HL-60/S4 treated with retinoic acid at 250 ng/mL for 4 days and 3 days (cell line): ENCODE measurements around the gene KRTAP10-1.

Source experiments
- in situ Hi-C: fragments of 300-500 bp; cut with MboI; formaldehyde crosslinking; loops from 2 replicates; pipeline ENCODE4 v1.7.0; 2022; ENCODE audit warnings: low sequenced_read_pairs

Gene KRTAP10-1

DNA sequence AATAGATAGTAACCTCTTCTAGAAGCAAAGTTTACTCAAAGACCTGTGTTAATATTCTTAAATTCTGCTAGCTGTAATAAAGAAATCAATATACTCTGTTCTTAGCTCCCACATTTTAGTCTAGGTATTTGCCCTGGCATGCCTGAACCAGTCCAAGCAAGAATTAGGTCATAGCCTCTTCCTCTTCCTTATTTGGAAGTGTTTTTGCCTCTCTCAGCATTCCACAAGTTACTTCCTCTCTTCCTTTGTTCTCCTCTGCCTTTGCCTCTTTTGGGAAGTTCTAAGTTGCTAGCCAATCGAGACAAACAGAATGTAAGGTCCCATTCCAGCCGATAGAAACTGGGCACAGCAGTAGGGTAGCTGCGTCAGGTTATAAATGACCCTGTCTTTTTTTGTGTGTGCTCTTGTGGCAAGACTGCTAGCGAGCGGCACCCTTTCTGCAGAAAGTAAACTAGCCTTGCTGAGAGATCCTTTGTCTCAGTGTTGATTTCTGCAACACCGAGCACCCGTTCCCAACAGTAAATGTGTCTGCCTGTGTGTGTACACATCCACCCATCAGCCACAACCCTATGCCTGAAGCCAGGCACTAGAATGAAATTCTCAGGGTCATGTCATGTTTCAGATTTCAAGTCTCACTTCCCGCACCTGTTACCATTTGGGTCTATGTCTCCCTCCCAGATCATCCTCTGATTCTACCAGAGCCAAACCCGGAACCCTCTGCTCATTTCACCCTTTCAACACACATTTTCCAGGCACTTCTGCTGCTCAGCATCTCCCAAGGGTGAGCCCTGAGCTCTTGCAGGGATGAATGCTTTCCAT lies 47.2 kb downstream of the KRTAP10-1 start:
- in situ Hi-C loops: no loop called here

DNA sequence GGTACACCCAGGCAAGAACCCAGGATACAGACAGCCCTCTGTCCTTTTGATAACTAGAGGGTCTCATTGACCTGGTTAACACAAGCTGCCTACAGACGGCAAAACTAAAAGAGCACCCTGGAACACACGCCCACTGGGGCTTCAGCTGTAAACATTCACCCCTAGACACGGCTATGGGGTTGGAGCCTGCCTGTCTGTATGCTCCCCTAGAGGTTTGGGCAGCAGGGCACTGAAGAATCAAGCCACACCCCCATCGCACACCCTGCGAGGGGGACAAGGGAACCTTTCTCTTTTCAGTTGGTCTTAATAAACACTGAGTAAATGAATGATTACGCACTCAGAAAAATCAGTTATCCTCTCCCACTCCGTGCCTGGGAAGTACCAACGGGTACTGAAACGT lies 49.2 kb downstream of the KRTAP10-1 start:
- in situ Hi-C loops: no loop called here

DNA sequence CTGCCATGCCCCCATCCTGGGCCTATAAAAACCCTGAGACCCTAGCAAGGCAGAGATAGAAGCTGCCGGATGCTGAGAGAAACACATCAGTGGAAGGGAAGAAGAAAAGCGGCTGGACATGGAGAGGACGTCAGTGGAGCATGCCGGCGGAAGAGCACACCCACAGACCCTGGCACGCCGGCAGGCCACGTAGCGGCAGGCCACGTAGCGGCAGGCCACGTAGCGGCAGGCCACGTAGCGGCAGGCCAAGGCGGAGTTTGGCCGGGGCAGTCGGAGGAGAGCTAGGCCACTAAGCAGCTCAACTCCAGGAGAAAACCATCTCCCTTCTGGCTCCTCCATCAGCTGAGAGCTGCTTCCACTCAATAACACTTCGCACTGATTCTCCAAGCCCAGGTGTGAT lies 49.6 kb downstream of the KRTAP10-1 start:
- in situ Hi-C loops: no loop called here

DNA sequence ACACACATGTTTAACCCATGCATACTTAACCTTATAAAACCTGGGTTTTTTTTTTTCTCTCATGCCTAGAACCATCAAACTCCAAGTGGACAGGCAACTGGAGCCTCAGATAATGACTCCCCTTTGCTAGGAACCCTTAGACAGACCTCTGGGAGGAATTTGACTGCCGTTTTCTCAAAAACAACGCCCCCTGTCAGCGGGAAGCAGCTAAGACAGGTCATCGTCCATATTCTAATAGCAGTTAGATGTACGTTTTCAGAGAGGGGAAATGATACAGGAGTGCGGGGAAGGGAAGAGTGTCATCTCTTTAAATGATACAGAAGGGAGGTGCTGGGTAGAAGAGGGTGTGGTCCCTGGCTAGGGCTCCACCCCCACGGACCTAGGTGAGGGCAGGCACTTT lies 50.0 kb downstream of the KRTAP10-1 start:
- in situ Hi-C loops: no loop called here
